NB4 (cell line): ENCODE results near the gene HSPB8.

Experiments
- DNase-seq: peaks from one replicate; pipeline ENCODE4 v3.0.0; 2010; ENCODE audit warnings: low read depth
- H3K4me3 ChIP-seq: one replicate; pipeline ENCODE4 v1.5.1; 2011; ENCODE audit warnings: mild to moderate bottlenecking, low read depth, low read length, moderate library complexity
- MYC ChIP-seq: IDR thresholded peaks from 2 replicates; pipeline ENCODE4 v1.6.1; 2011; ENCODE audit warnings: low read depth, low read length
- POLR2A ChIP-seq: IDR thresholded peaks from 2 replicates; pipeline ENCODE4 v1.6.1; 2011; ENCODE audit warnings: mild to moderate bottlenecking; ENCODE audit not compliant: insufficient read length; ENCODE audit errors: extremely low read depth
- TF ChIP-seq, protein P1 (sequence below): IDR thresholded peaks from one replicate; pipeline ENCODE4 v1.5.1; 2012; ENCODE audit warnings: low read depth, low read length
- TF ChIP-seq, protein P2 (sequence below): IDR thresholded peaks from 2 replicates; pipeline ENCODE4 v1.6.1; 2011; ENCODE audit warnings: low read depth, low read length

The HSPB8 gene

GRCh38 chr12:119183942-119184695, 5.4 kb downstream of the HSPB8 start:
- TF ChIP-seq POLR2A (no peak), MYC (no peak)
- TF ChIP-seq, protein P1, sequence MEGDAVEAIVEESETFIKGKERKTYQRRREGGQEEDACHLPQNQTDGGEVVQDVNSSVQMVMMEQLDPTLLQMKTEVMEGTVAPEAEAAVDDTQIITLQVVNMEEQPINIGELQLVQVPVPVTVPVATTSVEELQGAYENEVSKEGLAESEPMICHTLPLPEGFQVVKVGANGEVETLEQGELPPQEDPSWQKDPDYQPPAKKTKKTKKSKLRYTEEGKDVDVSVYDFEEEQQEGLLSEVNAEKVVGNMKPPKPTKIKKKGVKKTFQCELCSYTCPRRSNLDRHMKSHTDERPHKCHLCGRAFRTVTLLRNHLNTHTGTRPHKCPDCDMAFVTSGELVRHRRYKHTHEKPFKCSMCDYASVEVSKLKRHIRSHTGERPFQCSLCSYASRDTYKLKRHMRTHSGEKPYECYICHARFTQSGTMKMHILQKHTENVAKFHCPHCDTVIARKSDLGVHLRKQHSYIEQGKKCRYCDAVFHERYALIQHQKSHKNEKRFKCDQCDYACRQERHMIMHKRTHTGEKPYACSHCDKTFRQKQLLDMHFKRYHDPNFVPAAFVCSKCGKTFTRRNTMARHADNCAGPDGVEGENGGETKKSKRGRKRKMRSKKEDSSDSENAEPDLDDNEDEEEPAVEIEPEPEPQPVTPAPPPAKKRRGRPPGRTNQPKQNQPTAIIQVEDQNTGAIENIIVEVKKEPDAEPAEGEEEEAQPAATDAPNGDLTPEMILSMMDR = no peak
- TF ChIP-seq, protein P2, sequence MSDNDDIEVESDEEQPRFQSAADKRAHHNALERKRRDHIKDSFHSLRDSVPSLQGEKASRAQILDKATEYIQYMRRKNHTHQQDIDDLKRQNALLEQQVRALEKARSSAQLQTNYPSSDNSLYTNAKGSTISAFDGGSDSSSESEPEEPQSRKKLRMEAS = no peak
- DNase-seq = no peak
- H3K4me3 ChIP-seq = no peak overlapping the region

DNA sequence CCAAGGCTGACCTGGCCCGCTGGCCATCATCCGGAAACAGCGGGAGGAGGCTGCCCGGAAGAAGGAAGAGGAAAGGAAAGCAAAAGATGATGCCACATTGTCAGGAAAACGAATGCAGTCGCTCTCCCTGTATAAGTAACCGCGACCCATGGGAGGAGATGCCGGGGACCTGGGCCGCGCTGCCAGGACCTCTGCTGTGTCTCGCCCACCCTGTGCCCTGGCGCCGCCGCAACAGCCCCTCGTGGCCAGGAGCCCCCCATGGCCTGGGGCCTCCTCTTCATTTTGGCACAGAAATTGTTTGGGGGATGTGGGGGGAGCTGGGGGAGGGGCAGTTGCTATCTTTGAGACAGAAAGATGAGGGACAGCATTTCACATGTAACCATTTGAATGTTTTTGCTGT, 16.5 kb downstream of the HSPB8 start:
- TF ChIP-seq, protein P2 = no peak
- TF ChIP-seq MYC (no peak), POLR2A (no peak)
- TF ChIP-seq, protein P1 = no peak
- no peak overlapping the region for H3K4me3 ChIP-seq
- no peak for DNase-seq

DNA sequence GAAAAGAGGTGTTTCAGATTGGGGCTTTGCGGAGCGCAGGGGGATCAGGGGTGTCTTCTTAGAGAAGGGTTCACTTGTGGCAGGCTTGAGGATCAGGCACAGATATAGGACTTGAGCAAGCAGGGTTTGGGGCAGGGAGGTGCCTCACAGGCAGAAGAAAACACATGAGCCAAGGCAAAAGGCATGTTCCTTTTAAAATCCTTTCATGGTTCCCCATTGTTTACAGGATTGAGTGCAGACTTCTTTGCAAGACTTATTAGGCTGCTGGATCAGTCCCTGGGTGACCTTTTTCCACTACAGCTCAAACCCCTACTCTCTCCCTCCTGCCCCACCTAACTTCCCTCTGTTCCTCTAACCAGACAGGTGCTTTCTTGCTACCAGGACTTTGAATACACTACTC, 19.7 kb downstream of the HSPB8 start:
- no peak for DNase-seq
- no peak for TF ChIP-seq POLR2A
- no peak for TF ChIP-seq MYC
- TF ChIP-seq, protein P2 = no peak
- TF ChIP-seq, protein P1 = no peak
- no peak overlapping the region for H3K4me3 ChIP-seq

DNA sequence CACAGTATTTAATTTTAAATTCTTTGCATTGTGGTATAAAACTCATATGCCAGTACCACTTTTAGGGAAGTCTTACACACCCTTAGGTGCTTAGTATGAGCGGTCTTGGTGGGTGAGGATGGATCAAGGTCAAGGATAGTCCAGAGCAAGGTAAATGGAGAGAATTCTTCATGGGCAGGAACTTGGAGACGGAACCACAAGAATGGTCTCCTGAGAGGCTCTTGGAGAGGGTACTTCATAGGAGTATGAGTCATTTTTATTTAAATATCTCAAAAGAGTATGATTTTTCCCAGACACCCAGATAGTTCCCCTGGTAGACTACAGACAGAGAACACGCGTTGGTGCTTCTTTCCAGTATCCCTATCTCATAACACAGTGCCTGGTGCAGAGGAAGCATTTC, 21.9 kb downstream of the HSPB8 start:
- no peak for DNase-seq
- H3K4me3 ChIP-seq = no peak overlapping the region
- TF ChIP-seq POLR2A = no peak
- no peak for TF ChIP-seq MYC
- TF ChIP-seq, protein P1 = no peak
- TF ChIP-seq, protein P2 = no peak

GRCh38 chr12:119201789-119202543, 23.2 kb downstream of the HSPB8 start:
- DNase-seq = no peak
- TF ChIP-seq MYC (no peak), POLR2A (no peak)
- TF ChIP-seq, protein P1 = no peak
- TF ChIP-seq, protein P2 = no peak
- H3K4me3 ChIP-seq = no peak overlapping the region

- no peak for DNase-seq
- TF ChIP-seq MYC = no peak
- TF ChIP-seq POLR2A = no peak
- TF ChIP-seq, protein P1 = no peak
- TF ChIP-seq, protein P2 = no peak
- no peak overlapping the region for H3K4me3 ChIP-seq
Observed at GRCh38 chr12:119202544-119202943, 23.8 kb downstream of the HSPB8 start.
